ENCODE data around the gene RABGAP1.

The RABGAP1 gene

GRCh38 chr9:123035791-123036190 lies 95.0 kb downstream of the RABGAP1 start:
- no peak for TF ChIP-seq CTCF (IDR thresholded peaks at IDR 0.05; ENCODE audit: extremely low read depth, missing control alignments)
- DNase-seq (ENCODE audit: low spot score) = no peak

- no peak for TF ChIP-seq CTCF (IDR thresholded peaks at IDR 0.05; ENCODE audit: extremely low read depth, missing control alignments)
- DNase-seq (ENCODE audit: low spot score) = no peak
These were observed 96.2 kb downstream of the RABGAP1 start for GRCh38 chr9:123036893-123037545.

GRCh38 chr9:123039617-123040219 lies 98.9 kb downstream of the RABGAP1 start:
- no peak for DNase-seq (ENCODE audit: low spot score)
- no peak for TF ChIP-seq CTCF (IDR thresholded peaks at IDR 0.05; ENCODE audit: extremely low read depth, missing control alignments)

GRCh38 chr9:123040801-123041200 lies 100.0 kb downstream of the RABGAP1 start:
- no peak for DNase-seq (ENCODE audit: low spot score)
- no peak for TF ChIP-seq CTCF (IDR thresholded peaks at IDR 0.05; ENCODE audit: extremely low read depth, missing control alignments)

GRCh38 chr9:123041489-123041888 lies 100.7 kb downstream of the RABGAP1 start:
- DNase-seq (ENCODE audit: low spot score) = no peak
- no peak for TF ChIP-seq CTCF (IDR thresholded peaks at IDR 0.05; ENCODE audit: extremely low read depth, missing control alignments)

GRCh38 chr9:123043081-123043939 lies 102.5 kb downstream of the RABGAP1 start:
- DNase-seq (ENCODE audit: low spot score) = no peak
- TF ChIP-seq CTCF (IDR thresholded peaks at IDR 0.05; ENCODE audit: extremely low read depth, missing control alignments) = no peak

- TF ChIP-seq CTCF (IDR thresholded peaks at IDR 0.05; ENCODE audit: extremely low read depth, missing control alignments) = no peak
- DNase-seq (ENCODE audit: low spot score) = no peak
These were observed 103.8 kb downstream of the RABGAP1 start for GRCh38 chr9:123044586-123044985.
